ENCODE results near the gene NEUROG2. TPM values are rescaled to one million over a fixed set of nuclear protein-coding genes. Genes with fewer than 3 reads are reported as not detected.
"Not testable (repeated sequence)": the region's sequence is repeated elsewhere in the genome, so short reads cannot be mapped to it uniquely, and the experiment has no call there.

The NEUROG2 gene
- total RNA-seq, 1 experiment from 2014 or later, result 0.12 TPM

GRCh38 chr4:112502871-112503270, 13.1 kb downstream of the NEUROG2 start:
- H3K36me3 ChIP-seq (ENCODE audit: control insufficient read depth in 1 of 2, insufficient read depth in 2 of 2, low read length in 2 of 2), result no peaks in the 10 kb centered on the region
- no peaks in the 10 kb centered on the region for H3K9me2 ChIP-seq (ENCODE audit: insufficient read depth)
- ChIA-PET RAD21 (ENCODE audit: low non-redundant PET in 1 of 2, low total read pairs in 2 of 2, uncharacterized antibody in 2 of 2, unreplicated experiment in 2 of 2) (no interaction called here), CTCF (no interaction called here), POLR2A (no interaction called here)
- no TSS peak for BruUV-seq (replicated peaks)
- intact Hi-C loops (cut with micrococcal nuclease), result no loop called here
- H3K9me3 ChIP-seq (ENCODE audit: control insufficient read depth in 1 of 2, insufficient read depth in 1 of 2, low read depth in 1 of 2, low read length in 2 of 2), result no peaks in the 10 kb centered on the region
- H4K20me1 ChIP-seq (ENCODE audit: insufficient read depth), result no peaks in the 10 kb centered on the region
- H3K27me3 ChIP-seq (ENCODE audit: insufficient read depth, low read length), result no peaks in the 10 kb centered on the region
- H3K4me1 ChIP-seq (ENCODE audit: control insufficient read depth in 1 of 2, insufficient read depth in 2 of 2, low read length in 2 of 2), result no peaks in the 10 kb centered on the region
- H3K4me3 ChIP-seq (replicated peaks in 1 of 2; ENCODE audit: low read depth in 1 of 2, low read length in 2 of 2), result no peak overlapping the region
- no peak overlapping the region for H3K4me2 ChIP-seq (ENCODE audit: low read length)
- DNase-seq (ENCODE audit: low read depth, low spot score) (no peak), ATAC-seq (no peak)
- no peak overlapping the region for H2AFZ ChIP-seq (ENCODE audit: low read depth, low read length, poor library complexity, severe bottlenecking)
- TF ChIP-seq YY1 (IDR thresholded peaks at IDR 0.05; ENCODE audit: extremely low read depth, insufficient replicate concordance, low read depth, low read length), result no peak
- TF ChIP-seq SP1 (IDR thresholded peaks at IDR 0.05; ENCODE audit: low read depth), result no peak
- H3K79me2 ChIP-seq (ENCODE audit: insufficient read depth, low read length), result no peaks in the 10 kb centered on the region
- no peak overlapping the region for H3K27ac ChIP-seq (ENCODE audit: low read depth, low read length)
- no peak overlapping the region for H3K9ac ChIP-seq (ENCODE audit: low read length)

- Histone ChIP-seq H4K20me1 (ENCODE audit: insufficient read depth) (no peaks in the 10 kb centered on the region), H3K27ac (ENCODE audit: low read depth, low read length) (no peak overlapping the region), H3K4me2 (ENCODE audit: low read length) (no peak overlapping the region), H3K27me3 (ENCODE audit: insufficient read depth, low read length) (no peaks in the 10 kb centered on the region), H3K9me3 (ENCODE audit: control insufficient read depth in 1 of 2, insufficient read depth in 1 of 2, low read depth in 1 of 2, low read length in 2 of 2) (no peaks in the 10 kb centered on the region), H3K4me3 (replicated peaks in 1 of 2; ENCODE audit: low read depth in 1 of 2, low read length in 2 of 2) (no peak overlapping the region), H3K4me1 (ENCODE audit: control insufficient read depth in 1 of 2, insufficient read depth in 2 of 2, low read length in 2 of 2) (no peaks in the 10 kb centered on the region), H3K9ac (ENCODE audit: low read length) (no peak overlapping the region), H2AFZ (ENCODE audit: low read depth, low read length, poor library complexity, severe bottlenecking) (no peak overlapping the region), H3K79me2 (ENCODE audit: insufficient read depth, low read length) (no peaks in the 10 kb centered on the region), H3K36me3 (ENCODE audit: control insufficient read depth in 1 of 2, insufficient read depth in 2 of 2, low read length in 2 of 2) (no peaks in the 10 kb centered on the region), H3K9me2 (ENCODE audit: insufficient read depth) (no peaks in the 10 kb centered on the region)
- TF ChIP-seq CTCF (IDR thresholded peaks at IDR 0.05 in 2 of 3, conservative IDR thresholded peaks at IDR 0.05 in 1 of 3; ENCODE audit: borderline replicate concordance in 1 of 3, insufficient read depth in 1 of 3, low read depth in 2 of 3, low read length in 2 of 3) (no peak), REST (IDR thresholded peaks at IDR 0.05; ENCODE audit: low read depth) (no peak), MAX (IDR thresholded peaks at IDR 0.05) (no peak), EZH2 (IDR thresholded peaks at IDR 0.05) (no peak)
- intact Hi-C loops (cut with micrococcal nuclease), result no loop called here
- ATAC-seq (no peak), DNase-seq (ENCODE audit: low read depth, low spot score) (no peak)
- CTCF ChIA-PET, result no interaction called here
- BruUV-seq (replicated peaks), result no TSS peak
- RAD21 ChIA-PET (ENCODE audit: low non-redundant PET in 1 of 2, low total read pairs in 2 of 2, uncharacterized antibody in 2 of 2, unreplicated experiment in 2 of 2), result no interaction called here
- POLR2A ChIA-PET, result no interaction called here
These were observed 23.7 kb downstream of the NEUROG2 start for GRCh38 chr4:112492321-112492720.

GRCh38 chr4:112490808-112491207, 25.2 kb downstream of the NEUROG2 start:
- H4K20me1 ChIP-seq (ENCODE audit: insufficient read depth); H3K4me2 ChIP-seq (ENCODE audit: low read length); H3K9me2 ChIP-seq (ENCODE audit: insufficient read depth); intact Hi-C loops (cut with micrococcal nuclease); H3K4me1 ChIP-seq (ENCODE audit: control insufficient read depth in 1 of 2, insufficient read depth in 2 of 2, low read length in 2 of 2); H3K9ac ChIP-seq (ENCODE audit: low read length); RAD21 ChIA-PET (ENCODE audit: low non-redundant PET in 1 of 2, low total read pairs in 2 of 2, uncharacterized antibody in 2 of 2, unreplicated experiment in 2 of 2); H3K27ac ChIP-seq (ENCODE audit: low read depth, low read length); H2AFZ ChIP-seq (ENCODE audit: low read depth, low read length, poor library complexity, severe bottlenecking); ATAC-seq; BruUV-seq (replicated peaks); H3K9me3 ChIP-seq (ENCODE audit: control insufficient read depth in 1 of 2, insufficient read depth in 1 of 2, low read depth in 1 of 2, low read length in 2 of 2); H3K79me2 ChIP-seq (ENCODE audit: insufficient read depth, low read length); H3K36me3 ChIP-seq (ENCODE audit: control insufficient read depth in 1 of 2, insufficient read depth in 2 of 2, low read length in 2 of 2); DNase-seq (ENCODE audit: low read depth, low spot score); H3K4me3 ChIP-seq (replicated peaks in 1 of 2; ENCODE audit: low read depth in 1 of 2, low read length in 2 of 2); H3K27me3 ChIP-seq (ENCODE audit: insufficient read depth, low read length); POLR2A ChIA-PET; CTCF ChIA-PET: not testable (repeated sequence)
